DOHH2 (cell line): ENCODE results near the gene KCNN1.

ENCODE experiments used
- H3F3A ChIP-seq: fragments of 200-600 bp; sonication (generic), shearing (Covaris generic); 2 replicates; pipeline ENCODE4 v1.6.0; 2016; ENCODE audit warnings: antibody characterized with exemption, mild to moderate bottlenecking; ENCODE audit not compliant: control insufficient read depth, insufficient read depth
- H3K27ac ChIP-seq: fragments of 200-600 bp; sonication (generic); 2 replicates; pipeline ENCODE4 v1.5.1; 2014; ENCODE audit warnings: low read depth, mild to moderate bottlenecking, low read length, moderate library complexity
- H3K27me3 ChIP-seq: fragments of 200-600 bp; sonication (generic); 2 replicates; pipeline ENCODE4 v1.6.1; 2014; ENCODE audit warnings: mild to moderate bottlenecking, low read length, mixed read lengths; ENCODE audit not compliant: control insufficient read depth
- H3K36me3 ChIP-seq: fragments of 200-600 bp; sonication (generic); 2 replicates; pipeline ENCODE4 v1.6.1; 2014; ENCODE audit warnings: mild to moderate bottlenecking, low read length, moderate library complexity, mixed read lengths; ENCODE audit not compliant: control insufficient read depth
- H3K4me1 ChIP-seq: fragments of 200-600 bp; sonication (generic); 2 replicates; pipeline ENCODE4 v1.6.1; 2014; ENCODE audit warnings: mild to moderate bottlenecking, low read length, mixed read lengths; ENCODE audit not compliant: control insufficient read depth
- H3K4me2 ChIP-seq: fragments of 200-600 bp; sonication (generic); 2 replicates; pipeline ENCODE4 v1.6.0; 2014; ENCODE audit warnings: mild to moderate bottlenecking, low read length, moderate library complexity
- H3K4me3 ChIP-seq: fragments of 200-600 bp; sonication (generic); 2 replicates; pipeline ENCODE4 v1.5.1; 2014; ENCODE audit warnings: mild to moderate bottlenecking, low read length, mixed read lengths
- H3K79me2 ChIP-seq: fragments of 200-600 bp; sonication (generic); 2 replicates; pipeline ENCODE4 v1.6.1; 2014; ENCODE audit warnings: mild to moderate bottlenecking, low read length, mixed read lengths; ENCODE audit not compliant: control insufficient read depth
- H3K9me2 ChIP-seq: fragments of 200-600 bp; sonication (generic); replicated peaks from 2 replicates; pipeline ENCODE4 v1.6.1; 2014; ENCODE audit warnings: mild to moderate bottlenecking, low read length, mixed read lengths; ENCODE audit not compliant: control insufficient read depth
- H3K9me3 ChIP-seq: fragments of 200-600 bp; sonication (generic); 2 replicates; pipeline ENCODE4 v1.6.1; 2014; ENCODE audit warnings: antibody characterized with exemption, low read length, mixed read lengths; ENCODE audit not compliant: control insufficient read depth, insufficient read depth
- H4K20me1 ChIP-seq: fragments of 200-600 bp; sonication (generic); 2 replicates; pipeline ENCODE4 v1.6.0; 2014; ENCODE audit warnings: low read depth, mild to moderate bottlenecking, antibody characterized with exemption, low read length, moderate library complexity; ENCODE audit not compliant: control insufficient read depth, insufficient read depth
- EZH2phosphoT487 ChIP-seq: fragments of 200-600 bp; sonication (generic); IDR thresholded peaks from 2 replicates; pipeline ENCODE4 v1.6.1; 2017; ENCODE audit warnings: borderline replicate concordance, mild to moderate bottlenecking, antibody characterized with exemption, low read length, moderate library complexity, mixed read lengths
- TF ChIP-seq, protein P1 (sequence below): fragments of 200-600 bp; sonication (generic); IDR thresholded peaks from one replicate; pipeline ENCODE4 v1.5.1; 2014; ENCODE audit warnings: antibody characterized with exemption, mild to moderate bottlenecking, low read depth, low read length; ENCODE audit not compliant: poor library complexity, severe bottlenecking

KCNN1 gene

DNA sequence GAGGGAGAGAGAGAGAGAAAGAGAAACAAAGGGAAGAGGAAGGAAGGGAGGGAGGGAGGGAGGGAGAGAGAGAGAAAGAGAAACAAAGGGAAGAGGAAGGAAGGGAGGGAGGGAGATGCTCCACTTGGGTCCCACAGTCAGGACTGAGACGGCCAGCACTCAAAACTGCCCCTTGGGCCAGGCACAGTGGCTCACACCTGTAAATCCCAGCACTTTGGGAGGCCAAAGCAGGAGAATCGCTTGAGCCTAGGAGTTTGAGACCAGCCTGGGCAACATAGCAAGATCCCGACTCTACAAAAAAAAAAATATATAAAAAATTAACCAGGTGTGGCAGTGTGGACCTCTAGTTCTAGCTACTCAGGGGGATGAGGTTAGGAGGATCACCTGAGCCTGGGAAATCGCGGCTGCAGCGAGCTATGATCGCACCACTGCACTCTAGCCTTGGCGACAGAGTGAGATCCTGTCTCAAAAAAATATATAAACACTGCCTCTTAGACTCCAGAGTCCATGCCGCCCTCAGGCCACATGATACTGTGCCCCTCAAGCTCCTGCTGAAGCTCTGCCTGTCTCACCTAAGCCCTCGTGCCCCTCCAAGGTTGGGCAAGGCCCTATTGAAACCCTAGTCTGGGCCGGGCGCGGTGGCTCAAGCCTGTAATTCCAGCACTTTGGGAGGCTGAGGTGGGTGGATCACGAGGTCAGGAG, 49.5 kb downstream of the KCNN1 start:
- Histone ChIP-seq H4K20me1 (no peaks in the 10 kb centered on the region), H3K36me3 (peaks cover 34% of the 10 kb centered on the region), H3K9me2 (no peaks in the 10 kb centered on the region), H3K4me2 (no peak overlapping the region), H3K27ac (no peak overlapping the region), H3K9me3 (no peaks in the 10 kb centered on the region), H3K79me2 (no peaks in the 10 kb centered on the region), H3K4me1 (peaks cover 15% of the 10 kb centered on the region), H3K4me3 (no peak overlapping the region), H3K27me3 (no peaks in the 10 kb centered on the region), H3F3A (peaks cover 10% of the 10 kb centered on the region)
- TF ChIP-seq, protein P1, sequence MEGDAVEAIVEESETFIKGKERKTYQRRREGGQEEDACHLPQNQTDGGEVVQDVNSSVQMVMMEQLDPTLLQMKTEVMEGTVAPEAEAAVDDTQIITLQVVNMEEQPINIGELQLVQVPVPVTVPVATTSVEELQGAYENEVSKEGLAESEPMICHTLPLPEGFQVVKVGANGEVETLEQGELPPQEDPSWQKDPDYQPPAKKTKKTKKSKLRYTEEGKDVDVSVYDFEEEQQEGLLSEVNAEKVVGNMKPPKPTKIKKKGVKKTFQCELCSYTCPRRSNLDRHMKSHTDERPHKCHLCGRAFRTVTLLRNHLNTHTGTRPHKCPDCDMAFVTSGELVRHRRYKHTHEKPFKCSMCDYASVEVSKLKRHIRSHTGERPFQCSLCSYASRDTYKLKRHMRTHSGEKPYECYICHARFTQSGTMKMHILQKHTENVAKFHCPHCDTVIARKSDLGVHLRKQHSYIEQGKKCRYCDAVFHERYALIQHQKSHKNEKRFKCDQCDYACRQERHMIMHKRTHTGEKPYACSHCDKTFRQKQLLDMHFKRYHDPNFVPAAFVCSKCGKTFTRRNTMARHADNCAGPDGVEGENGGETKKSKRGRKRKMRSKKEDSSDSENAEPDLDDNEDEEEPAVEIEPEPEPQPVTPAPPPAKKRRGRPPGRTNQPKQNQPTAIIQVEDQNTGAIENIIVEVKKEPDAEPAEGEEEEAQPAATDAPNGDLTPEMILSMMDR, result no peak
- TF ChIP-seq EZH2phosphoT487, result no peak

DNA sequence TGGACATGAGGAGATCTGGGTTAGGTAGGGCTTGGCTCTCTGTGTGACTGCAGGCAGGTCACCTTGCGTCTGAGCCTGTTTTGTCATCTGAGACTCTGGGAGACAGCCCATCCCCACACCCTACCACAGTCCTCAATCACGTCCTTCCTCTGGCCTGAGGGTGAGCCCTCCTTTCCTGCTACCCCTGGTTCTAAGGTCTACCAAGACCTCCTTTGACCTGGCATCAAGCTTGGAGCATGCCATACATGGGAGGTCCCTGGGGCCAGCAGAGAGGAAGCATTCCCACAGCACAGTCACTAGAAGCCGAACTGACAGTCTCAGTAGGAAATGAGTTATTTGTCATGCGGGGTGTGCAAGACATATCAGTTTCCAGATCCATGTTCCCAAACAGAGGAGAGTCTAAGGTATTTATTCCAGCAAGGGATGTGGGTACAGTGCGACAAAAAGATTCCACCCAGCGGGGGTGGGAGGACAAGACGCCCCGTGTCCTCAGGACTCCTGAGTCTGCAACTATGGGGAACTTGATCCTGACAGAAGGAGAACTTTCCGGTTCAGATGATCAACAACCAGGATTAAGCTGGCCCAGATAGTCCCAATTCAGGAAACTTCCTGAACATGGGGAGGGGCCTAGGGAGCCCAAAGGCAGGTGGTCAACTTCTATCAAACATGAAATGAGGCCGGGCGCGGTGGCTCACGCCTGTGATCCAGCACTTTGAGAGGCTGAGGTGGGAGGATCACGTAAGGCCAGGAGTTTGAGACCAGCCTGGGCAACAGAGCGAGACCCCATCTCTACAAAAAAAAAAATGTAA, 50.6 kb downstream of the KCNN1 start:
- no peaks in the 10 kb centered on the region for H4K20me1 ChIP-seq
- H3K9me2 ChIP-seq, result no peaks in the 10 kb centered on the region
- H3K4me1 ChIP-seq, result peaks cover 25% of the 10 kb centered on the region
- peaks cover 10% of the 10 kb centered on the region for H3F3A ChIP-seq
- peaks cover 28% of the 10 kb centered on the region for H3K36me3 ChIP-seq
- no peak overlapping the region for H3K4me2 ChIP-seq
- H3K4me3 ChIP-seq, result no peak overlapping the region
- H3K79me2 ChIP-seq, result peaks cover 4% of the 10 kb centered on the region
- no peak overlapping the region for H3K27ac ChIP-seq
- no peaks in the 10 kb centered on the region for H3K27me3 ChIP-seq
- TF ChIP-seq EZH2phosphoT487, result no peak
- TF ChIP-seq, protein P1, result no peak
- no peaks in the 10 kb centered on the region for H3K9me3 ChIP-seq

GRCh38 chr19:18020212-18021085, 53.5 kb downstream of the KCNN1 start:
- Histone ChIP-seq H3K4me3 (no peak overlapping the region), H3K4me2 (no peak overlapping the region), H3K9me3 (no peaks in the 10 kb centered on the region), H3K36me3 (peaks cover 3% of the 10 kb centered on the region), H3K79me2 (peaks cover 21% of the 10 kb centered on the region), H3F3A (peaks cover 5% of the 10 kb centered on the region), H3K4me1 (peaks cover 44% of the 10 kb centered on the region), H3K9me2 (no peaks in the 10 kb centered on the region), H3K27me3 (no peaks in the 10 kb centered on the region), H3K27ac (no peak overlapping the region), H4K20me1 (no peaks in the 10 kb centered on the region)
- TF ChIP-seq EZH2phosphoT487, result no peak
- TF ChIP-seq, protein P1, result no peak
